Globus pallidus (tissue), 1 donor: ENCODE data around the gene ZNF503.

ENCODE experiments used
- DNase-seq: peaks from one replicate; pipeline ENCODE4 v3.0.0-alpha.2; 2015; ENCODE audit warnings: low spot score

The ZNF503 gene

DNA sequence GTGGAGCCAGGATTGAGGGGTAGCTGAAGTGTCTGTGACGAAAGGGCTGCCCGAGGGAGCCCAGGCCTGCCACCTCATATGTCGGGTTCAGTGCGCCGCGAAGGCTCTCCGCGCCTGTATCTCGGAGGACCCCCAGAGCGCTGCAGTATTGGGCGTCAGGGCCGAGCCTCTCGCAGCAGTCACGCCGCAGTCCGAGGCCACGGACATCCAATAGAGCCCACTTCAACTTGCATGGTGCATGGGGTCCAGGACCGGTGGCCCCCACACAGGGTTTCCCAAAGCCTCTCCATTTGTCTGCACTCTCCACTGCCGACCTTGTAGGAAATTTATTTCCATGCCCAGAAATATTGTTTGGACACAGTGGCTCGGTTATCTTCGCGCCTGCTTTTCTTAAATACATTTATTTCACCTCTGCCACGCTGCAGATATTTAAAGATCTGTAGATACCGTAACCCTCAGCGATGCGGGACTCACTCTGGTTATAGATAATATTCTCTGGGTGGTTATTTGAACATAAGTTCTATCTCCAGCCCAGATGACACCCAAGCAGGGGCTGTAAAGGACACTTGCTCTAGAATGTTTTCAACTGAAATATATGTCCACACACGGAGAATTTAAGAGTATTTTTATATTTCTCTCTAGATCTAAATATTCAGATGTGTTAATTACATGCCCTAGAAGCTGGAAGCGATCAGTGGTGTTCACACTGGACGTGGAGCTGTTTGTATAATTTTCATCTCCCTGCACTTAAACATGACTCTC, 5.1 kb upstream of the ZNF503 start:
- DNase-seq, result no peak

DNA sequence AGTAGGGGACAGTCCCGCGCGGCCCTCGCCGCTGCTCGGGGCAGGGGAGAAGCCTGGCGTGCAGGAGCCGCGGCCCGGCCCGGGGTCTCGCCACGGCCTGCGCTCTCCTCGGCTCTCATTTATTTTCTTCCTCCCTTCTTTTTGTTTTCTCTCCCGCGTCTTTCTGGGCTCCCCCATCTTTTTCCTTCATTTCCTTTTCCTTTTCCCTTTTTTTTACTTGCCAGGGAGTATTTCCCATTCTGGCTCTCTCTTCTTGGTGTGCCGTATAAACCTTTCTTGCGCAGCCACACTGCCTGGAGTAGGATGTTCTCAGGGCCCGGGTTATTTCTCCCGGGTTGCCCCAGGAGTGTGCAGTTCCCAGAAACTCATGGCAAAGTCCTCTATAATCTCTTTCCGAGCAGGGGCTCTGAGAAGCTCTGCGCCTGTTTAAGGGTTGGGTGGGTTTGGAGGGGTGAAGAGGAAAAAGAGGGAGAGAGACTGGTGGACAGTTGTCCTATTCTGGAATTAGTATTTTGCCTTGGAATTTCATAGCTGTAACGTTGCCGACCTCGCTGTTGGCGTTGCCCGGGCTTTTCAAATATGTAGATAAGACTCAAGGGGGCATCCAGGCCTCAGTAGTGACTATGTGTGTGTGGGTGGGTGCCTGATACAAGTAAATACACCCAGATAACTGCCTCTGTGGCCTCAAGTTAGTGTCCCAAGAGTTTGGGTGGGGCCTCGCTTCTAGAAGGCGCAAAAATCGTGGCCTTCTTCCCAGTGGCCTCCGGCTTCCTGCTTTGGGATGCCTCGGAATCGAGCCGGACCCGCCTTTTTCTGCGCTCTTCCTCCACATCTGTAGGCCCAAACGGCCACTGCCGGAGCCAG, 4.3 kb upstream of the ZNF503 start:
- no peak for DNase-seq

DNA sequence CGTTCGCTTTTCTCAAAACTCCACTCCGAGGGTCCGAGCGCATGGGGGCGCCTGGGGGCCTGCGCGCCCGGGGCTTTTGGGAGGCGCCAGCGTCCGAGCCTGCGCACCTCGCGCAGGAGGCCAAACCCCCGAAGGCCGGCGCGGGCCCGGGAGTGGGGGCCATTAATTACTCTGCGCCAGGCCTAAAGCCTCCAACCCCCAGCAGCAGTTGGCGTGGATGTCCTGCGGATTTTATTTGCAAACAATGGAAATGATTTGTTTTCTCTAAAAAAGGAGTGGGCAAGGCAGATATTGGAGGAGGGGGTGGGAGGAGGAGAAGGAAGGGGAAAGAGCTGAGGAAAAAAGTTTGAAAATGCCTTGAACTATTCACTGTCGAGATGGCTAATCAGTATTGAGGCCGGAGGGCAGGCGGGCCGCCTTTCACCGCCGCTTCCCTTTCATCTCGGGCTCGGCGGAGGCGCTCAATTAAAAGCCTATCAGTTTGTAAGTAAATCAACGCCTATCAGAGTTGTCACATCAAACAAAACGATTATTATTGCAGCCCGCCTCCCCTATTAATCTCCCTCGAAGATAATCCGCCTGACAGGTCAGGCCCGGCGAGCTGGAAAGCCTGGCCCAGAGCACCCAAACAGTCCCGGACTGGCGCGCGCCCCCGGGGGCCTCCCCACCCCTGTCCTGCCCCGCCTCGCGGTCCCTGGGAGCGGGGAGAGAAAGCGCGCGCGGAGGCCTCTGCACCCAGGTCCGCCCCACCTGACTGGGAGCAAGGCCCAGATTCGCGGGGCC, 3.4 kb upstream of the ZNF503 start:
- no peak for DNase-seq

DNA sequence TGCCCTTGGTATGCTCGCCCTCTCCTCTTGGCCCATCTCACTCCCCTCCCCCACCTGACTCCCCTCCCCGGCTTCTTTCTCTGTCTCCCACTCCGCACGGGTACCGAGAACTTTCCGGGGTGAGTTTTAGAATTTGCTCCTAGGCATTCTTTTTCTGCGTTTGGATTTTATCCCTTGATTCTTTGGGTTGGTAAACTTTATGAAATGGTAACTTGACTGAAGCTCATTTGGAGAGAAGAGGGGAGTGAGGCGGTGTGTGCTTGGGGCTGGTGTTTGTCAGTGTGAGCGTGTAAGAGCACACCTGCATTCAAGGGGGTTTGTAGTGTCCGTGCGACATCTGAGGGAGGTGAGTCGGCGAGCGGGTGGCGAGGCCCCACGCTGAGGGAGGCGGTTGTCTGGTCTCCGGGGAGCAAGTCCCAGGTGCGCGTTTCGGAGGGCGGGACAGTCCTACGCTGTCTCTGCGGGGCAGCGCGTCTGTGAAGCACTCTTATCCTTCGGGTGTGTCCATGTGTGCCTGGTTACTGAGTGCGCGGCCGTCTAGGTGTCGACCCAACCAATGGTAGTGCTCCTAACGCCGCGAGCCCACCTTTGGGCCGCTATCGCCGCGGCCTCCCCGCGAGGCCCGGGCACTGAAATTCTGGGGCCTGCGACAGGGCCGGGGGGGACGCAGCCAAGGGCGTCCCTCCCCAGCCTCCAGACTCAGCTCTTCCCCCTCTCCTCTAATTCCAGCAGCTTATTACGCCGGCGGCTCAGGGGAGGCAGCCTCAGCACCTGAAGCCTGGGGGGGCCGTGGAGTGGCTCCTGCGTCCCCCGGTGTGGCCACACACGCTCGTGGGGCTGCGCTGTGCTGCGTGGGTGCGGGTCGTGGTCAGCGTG, 2.6 kb upstream of the ZNF503 start:
- DNase-seq, result no peak

DNA sequence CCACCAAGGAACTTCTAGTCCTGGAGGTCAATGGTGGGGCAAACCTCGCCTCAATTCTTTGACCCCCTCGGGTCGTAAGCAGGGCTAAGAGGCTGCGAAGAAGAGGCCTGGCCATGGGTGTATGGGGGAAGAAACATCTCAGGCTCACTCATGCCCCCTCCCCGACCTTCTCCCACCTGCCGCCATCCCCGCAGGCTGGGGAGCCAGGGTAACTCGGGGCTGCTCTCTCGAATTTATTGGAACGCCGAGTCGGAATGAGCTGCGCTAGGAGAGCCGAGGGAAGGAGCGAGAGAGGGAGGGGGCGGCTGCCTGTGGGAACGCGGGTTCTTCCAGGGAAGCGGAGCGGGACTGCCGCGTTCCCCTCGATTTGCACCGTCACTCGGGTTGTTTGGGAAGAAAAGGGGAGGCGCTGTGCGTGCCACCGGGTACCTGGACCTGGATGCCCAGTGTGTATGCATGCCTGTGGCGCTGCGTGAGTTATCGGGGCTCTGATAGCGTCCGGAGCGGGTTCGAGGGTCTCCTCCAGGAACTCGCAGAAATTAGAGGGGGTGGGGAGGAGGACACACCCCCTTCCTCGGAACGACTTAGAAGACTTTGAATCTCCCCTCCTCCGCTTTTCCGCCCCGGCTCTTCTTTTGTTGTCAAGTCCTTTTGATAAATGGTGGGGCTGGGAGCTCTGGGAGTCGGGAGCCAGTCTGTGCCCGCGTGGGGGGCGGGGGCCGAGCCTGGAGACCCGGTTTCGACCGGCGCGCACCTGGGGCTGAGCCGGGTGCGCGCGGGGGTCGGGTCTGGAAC, 1.8 kb upstream of the ZNF503 start:
- no peak for DNase-seq

DNA sequence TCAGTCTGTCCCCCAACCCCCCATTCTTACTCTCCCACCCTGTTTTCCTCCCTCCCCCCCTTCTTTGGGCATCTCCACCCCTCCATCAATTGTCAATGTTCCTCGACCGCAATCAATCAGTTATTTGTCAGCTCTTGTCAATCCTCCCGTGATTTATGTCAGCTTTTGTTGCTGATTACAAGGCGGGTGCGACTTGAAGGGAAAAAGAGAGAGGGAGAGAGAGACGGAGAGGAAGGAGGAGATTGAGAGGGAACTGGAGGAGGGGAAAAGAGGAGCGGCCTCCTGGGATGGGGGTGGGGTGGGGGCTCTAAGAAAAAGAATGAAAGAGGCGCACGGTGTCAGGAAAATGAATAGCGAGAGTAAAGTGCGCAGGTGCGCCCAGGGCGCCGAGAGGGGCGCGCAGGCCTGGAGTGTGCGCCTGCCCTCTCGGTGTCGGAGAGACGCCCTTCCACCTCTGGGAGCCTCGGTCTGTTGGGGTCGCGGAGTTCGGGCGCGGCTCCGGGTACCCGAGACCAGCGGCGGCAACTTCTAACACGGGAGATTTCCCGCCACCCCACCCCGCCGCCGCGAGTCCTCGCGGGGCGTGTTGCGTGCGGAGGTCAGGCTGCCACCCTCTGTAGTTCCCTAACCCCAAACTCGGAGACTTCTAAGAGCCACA, 1.1 kb upstream of the ZNF503 start:
- no peak for DNase-seq

DNA sequence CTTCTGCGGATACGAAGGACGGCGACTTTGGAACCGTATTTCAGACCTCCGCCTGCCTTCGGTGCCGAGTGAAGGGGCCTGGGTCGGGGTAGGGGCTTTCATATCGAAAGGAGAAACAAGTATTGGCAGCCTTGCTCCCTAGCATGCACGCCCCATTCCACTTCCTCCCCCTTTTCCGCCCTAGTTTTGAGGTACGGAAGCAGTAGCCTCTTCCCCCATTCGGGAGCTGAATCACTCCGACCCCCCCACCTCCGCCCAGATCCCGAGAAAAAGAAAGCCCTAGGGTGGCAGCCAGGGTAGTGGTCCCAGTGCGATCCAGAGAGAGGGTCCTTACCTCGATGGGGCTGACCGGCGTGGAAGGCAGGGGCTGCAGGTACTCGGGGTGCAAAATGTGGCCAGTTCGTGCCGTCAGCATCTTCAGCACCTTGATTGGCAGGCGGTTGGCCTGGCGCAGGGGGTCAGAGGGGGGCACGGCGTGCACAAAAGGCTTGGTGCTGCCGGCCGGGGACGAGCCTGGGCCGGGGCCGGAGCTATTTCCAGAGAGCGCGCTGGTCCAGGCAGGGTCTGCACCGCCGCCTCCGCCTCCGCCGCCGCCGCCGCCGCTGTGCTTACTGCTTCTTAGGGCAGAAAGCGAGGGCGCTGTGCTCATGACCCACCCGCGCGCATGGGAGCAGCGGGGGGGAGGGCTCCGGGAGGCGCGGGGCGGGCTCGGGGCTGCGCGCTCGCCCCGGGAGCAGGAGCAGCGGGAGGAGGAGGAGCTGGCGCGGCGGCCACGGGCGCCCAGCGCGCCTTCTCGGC, 594 bp downstream of the ZNF503 start:
- no peak for DNase-seq

DNA sequence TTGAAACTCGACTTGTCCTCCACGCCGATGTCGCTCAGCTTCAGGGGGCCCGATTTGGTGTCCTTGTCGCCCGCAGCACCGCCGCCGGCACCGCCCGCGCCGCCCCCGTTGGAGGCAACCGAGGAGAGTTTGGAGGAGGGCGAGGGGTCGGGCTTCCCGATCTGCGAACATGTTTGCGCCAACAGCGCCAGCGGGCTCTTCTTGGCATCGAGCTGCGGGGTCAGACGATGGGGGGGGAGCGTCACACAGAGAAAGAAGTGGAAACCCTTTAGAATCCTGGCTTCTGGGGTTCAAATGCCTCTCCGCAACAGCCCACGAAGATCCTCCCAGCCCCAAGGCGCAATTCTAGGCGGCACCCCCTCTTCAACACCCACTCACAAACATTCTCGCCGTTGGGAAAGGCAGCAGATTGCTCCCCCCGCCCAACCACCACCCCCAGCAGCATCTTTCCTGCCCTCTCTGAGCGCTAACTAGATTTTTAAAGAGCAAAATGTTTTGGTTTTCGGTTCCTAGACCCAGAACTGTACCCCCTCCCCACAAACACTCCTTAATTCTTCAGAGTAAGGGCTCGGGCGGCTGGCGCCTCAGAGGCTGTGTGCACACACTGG, 1.3 kb downstream of the ZNF503 start:
- no peak for DNase-seq

DNA sequence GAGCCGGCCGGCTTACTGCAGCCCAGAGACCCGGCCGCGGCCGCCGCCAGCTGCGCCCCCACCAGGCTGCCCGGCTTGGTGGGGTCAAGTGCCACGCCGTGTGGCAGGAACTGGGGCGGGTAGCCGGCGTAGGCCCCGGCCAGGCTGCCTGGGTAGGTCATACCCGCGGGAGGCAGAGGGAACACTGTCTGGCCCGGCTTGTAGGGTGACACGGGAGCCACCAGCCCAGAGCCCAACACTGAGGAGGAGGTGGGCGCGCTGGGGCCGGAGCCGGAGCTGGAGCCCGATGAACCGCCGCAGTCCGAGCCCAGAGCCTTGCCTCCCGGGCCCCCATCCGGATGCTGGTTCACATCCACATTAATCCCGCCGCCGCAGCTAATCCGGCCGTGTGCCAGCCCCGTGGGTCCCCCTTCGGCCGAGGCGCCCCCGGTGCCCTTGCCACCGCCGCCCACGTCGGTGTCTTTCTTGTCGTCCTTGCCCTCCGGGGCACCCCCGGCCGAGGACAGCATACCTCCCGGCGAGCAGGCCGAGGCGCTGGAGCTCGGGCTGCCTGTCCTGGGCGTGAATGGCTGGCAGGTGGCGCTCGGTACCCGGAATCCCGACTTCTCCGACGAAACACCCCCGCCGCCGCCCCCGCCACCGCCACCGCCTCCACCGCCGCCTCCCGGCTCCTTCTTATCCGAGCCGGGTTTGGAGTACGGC, 2.0 kb downstream of the ZNF503 start:
- peak; percentile 63 for DNase-seq

DNA sequence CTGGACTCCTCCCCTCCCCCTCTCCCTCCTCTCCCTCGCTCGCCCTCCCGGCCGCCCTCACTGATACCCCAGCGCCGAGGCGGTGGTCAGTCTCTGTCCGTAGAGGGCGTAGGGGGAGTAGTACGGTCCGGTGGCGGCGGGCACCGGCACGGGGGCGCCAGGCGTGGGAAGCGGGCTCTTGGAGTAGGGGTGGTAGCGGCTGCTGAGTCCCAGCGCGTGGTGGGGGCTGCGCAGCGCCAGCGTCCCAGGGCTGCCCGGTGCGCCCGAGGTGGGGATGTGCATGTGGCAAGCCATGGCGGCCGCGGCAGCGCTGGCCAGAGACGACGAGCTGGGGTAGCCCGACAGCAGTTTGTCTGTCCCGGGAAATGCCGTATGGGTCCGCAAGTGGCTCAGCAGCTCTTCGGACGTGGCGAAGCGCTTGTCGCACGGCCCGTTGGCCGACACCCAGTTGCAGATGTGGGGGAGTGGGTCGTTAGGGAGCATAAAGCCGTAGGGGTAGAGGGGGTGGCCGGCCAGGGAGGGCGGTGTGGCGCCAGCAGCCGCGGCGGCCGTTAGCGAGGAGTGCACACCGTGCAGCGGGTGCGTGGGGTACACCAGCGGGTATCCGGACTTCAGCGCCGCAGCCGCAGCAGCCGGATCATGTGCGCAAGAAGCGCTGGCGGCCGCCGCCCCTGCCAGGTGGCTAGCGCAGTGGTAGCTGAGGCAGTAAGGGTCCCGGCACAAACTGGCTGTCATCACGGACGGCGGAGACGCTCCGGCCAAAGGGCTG, 2.7 kb downstream of the ZNF503 start:
- DNase-seq, result no peak

DNA sequence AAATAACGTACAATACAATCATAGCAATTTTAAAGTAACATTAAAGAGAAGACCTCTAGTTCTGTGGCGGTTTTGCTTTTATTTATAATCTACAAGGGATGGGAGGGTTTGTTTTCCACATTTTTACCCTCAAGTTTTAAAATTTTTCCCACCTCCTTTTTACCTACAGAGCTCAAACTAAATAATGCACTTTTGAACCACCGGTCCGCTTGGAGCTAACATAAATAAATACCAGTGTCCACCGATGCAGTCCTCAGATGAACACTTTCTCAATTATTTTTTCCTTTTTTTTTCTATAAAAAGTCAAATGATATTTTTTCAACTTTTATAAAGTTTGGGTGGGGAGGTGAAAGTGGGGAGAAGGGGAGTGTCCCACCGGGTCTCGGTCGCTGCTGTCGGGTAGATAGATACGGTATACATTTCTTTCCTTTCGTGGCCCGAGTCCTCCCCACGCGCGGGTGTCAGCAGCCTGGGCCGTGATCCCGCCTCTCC, 3.3 kb downstream of the ZNF503 start:
- DNase-seq, result no peak

DNA sequence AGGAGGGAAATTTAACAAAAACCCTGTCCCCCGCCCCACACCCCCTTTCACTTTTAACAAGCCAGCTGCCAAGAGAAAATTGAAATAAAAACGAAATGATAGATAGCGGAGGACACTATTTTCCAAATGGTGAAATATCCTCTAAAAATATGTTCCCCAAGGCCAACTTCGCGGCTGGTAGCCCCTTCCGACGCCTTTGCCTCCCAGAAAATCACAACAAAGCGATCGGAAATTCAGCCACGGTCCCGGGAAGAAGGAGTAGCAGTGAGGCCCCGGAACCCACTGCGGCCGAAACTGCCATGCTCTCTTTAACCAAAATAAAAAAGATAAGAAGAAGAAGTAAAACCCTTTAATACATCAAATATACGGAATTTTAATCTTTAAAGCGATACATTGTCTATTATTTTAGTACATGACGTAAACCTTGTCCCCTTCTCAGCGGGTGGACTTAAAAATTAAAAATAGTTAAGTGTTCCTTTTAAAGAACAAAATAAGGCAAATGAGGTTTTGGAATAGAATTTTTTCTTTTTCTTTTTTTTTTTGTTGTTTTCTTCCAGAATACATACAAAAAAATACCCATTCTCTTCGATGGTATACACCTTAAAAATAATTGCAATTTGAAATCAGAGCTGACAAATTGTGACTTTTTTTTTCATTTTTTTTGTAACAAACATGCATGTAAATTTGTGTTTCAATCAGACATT, 3.9 kb downstream of the ZNF503 start:
- DNase-seq, result no peak

DNA sequence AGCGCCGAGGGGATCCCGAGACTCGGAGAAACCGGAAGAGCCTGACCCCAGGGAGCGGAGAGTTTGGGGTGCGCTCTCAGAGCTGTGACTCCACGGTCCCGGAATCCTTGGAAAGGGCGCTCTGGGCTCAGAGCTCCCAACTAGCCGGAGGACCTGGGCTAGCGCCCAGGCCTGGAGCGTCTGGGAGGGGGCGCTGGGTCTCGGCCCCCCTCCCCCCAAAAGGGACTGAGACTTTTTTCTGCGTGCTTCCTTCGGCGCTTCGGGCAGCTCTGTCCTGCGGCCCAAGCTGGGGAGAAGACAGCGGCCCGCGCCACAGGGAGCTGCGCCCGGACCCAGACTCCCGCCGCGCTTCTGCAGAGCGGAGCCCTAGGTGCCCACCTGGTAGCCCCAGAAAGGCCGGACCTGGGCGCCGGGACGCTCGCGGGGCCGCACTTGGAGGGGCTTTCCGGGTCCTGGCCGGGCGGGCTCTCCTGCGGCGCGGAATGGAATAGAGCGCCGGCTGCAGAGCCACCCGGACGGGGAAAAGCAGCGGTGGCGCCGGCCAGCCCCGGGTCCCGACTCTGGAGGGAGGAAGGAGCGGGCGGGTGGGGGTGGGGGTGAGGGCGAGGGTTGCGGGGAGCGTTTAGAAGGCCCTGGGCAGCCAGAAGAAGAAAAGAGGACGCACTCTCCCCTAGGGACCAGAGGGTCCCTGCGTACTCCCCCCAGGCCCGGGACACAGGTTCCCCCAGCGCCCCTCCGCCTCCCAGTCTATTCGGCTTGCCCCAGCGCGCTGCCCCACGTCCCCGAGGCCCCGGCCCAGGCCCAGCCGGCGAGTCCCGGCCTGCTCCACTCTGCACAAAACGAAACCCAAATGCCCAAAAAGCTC, 4.7 kb downstream of the ZNF503 start:
- DNase-seq, result no peak

DNA sequence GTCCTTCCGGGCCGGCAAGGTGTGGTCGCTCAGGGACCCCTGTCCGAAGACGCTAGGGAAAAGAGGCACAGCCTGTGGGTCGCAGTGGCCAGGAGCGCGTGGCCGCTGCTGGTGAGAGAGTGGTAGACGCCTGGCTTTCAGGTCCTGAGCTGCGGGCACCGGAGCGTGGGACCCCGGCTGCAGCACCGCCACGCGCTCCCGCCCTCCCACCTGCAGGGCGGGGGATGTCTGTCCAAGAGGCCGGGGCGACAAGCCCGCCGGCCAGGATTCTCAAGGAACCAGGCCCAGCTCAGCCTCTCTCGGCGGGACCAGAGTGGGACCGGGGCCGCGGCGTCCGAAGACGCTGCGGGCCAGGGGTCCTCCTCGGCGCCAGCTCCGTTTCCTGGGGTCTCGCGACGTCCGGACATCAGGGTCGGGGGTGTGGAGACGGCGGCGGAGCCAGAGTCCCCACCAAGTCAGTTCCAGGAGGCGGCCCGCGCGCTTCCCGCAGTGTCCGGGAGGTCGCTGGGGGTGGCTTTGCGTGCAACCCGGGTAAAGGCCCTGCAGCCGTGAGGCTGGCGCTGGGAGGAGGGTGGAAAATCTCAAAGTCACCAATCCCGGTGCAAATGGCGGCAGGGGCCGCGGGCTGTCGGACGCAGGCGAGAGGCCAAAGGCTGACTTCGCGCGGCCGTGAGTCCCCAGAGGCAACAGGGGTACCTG, 5.5 kb downstream of the ZNF503 start:
- no peak for DNase-seq
